ENCODE results near the gene ZNF536.

ZNF536 gene

DNA sequence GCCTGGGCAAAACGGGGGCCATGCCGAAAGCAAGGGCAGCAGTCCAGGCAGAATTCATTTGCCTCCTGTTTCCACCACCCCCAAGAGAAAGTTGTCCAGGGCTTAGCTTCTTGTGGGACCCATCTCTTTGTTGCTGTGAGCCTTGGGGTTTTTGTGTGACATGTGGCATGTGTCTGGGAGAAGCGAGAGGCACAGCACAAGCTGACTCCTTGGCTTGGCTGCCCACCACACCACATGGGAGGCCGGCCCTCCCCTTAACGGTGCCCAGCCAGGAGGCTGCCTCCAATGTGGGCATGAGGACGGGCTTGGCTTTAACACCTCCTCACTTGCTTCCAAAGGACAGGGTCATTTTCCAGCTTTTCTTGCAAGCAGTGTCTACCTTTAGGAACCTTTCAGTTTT, 81.6 kb downstream of the ZNF536 start:
- Histone ChIP-seq H3K9me3 (replicated peaks; ENCODE audit: insufficient read depth, low read length) (no peaks in the 10 kb centered on the region), H3K9me2 (replicated peaks; ENCODE audit: insufficient read depth, low read length) (no peaks in the 10 kb centered on the region), H4K20me1 (ENCODE audit: insufficient read depth, low read length) (no peaks in the 10 kb centered on the region), H3K27me3 (replicated peaks; ENCODE audit: insufficient read depth, low read length) (peaks cover 72% of the 10 kb centered on the region), H3K27ac (ENCODE audit: low read length) (no peak overlapping the region), H3K79me2 (ENCODE audit: low read length) (no peaks in the 10 kb centered on the region), H2AFZ (ENCODE audit: low read length) (no peak overlapping the region), H3F3A (ENCODE audit: insufficient read depth, low read length) (no peaks in the 10 kb centered on the region), H3K4me3 (ENCODE audit: low read length) (no peak overlapping the region), H3K9ac (ENCODE audit: low read length) (no peak overlapping the region), H3K4me2 (ENCODE audit: low read depth, low read length) (no peak overlapping the region), H3K4me1 (ENCODE audit: low read length) (no peaks in the 10 kb centered on the region), H3K36me3 (replicated peaks; ENCODE audit: insufficient read depth, low read length) (no peaks in the 10 kb centered on the region)
- no peak for DNase-seq
- no peak for TF ChIP-seq EZH2 (optimal IDR thresholded peaks at IDR 0.05; ENCODE audit: low read depth, low read length)
- no peak for TF ChIP-seq EZH2phosphoT487 (IDR thresholded peaks at IDR 0.05; ENCODE audit: low read length)
- TF ChIP-seq, protein P1, sequence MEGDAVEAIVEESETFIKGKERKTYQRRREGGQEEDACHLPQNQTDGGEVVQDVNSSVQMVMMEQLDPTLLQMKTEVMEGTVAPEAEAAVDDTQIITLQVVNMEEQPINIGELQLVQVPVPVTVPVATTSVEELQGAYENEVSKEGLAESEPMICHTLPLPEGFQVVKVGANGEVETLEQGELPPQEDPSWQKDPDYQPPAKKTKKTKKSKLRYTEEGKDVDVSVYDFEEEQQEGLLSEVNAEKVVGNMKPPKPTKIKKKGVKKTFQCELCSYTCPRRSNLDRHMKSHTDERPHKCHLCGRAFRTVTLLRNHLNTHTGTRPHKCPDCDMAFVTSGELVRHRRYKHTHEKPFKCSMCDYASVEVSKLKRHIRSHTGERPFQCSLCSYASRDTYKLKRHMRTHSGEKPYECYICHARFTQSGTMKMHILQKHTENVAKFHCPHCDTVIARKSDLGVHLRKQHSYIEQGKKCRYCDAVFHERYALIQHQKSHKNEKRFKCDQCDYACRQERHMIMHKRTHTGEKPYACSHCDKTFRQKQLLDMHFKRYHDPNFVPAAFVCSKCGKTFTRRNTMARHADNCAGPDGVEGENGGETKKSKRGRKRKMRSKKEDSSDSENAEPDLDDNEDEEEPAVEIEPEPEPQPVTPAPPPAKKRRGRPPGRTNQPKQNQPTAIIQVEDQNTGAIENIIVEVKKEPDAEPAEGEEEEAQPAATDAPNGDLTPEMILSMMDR (IDR thresholded peaks at IDR 0.05; ENCODE audit: low read length), result no peak

DNA sequence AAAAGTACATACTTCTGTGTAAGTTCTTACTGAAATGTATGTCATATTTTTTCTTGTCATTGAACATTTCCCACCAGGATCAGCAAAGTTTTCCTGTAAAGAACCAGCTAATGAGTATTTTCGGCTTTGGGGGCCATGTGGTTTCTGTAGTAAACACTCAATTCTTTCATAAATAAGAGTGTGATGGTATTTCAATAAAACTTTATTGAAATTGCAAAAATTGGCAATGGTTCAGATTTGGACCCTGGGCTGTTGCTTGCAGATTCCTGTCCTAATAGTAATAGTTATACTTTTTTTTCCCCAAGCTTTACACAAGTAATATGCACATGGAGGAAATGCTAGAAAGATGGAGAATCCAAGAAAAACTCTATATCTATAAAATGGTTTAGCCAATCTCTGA, 83.7 kb downstream of the ZNF536 start:
- H3K27me3 ChIP-seq (replicated peaks; ENCODE audit: insufficient read depth, low read length), result peaks cover 51% of the 10 kb centered on the region

DNA sequence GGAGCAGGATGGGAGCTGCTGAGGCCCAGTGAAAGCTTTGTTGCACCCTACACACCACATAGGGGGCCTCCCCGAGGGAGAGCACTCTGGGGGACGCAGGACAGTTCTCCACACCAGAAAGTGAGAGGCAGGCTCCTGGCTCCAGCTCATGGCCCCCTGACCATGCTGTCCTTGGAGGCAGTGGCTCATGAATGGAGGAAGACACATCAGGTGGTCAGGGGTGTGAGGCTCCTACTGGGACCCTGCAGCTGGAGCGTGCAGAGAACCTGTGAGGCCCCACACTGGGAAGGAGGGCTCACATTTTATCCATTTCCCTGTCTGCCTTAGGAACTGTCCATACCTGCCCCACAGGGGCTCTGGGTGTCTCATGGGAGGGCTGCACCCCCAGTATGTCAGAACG, 85.3 kb downstream of the ZNF536 start:
- TF ChIP-seq EZH2 (optimal IDR thresholded peaks at IDR 0.05; ENCODE audit: low read depth, low read length) (no peak), EZH2phosphoT487 (IDR thresholded peaks at IDR 0.05; ENCODE audit: low read length) (no peak)
- TF ChIP-seq, protein P1 (IDR thresholded peaks at IDR 0.05; ENCODE audit: low read length), result no peak
- Histone ChIP-seq H3K4me2 (ENCODE audit: low read depth, low read length) (no peak overlapping the region), H3K79me2 (ENCODE audit: low read length) (no peaks in the 10 kb centered on the region)

More for the DNA sequence above, 83.7 kb downstream of the ZNF536 start:
- no peaks in the 10 kb centered on the region for H3K9me2 ChIP-seq (replicated peaks; ENCODE audit: insufficient read depth, low read length)
- no peak overlapping the region for H3K4me3 ChIP-seq (ENCODE audit: low read length)
- DNase-seq, result no peak
- no peaks in the 10 kb centered on the region for H3K79me2 ChIP-seq (ENCODE audit: low read length)
- no peak overlapping the region for H3K4me2 ChIP-seq (ENCODE audit: low read depth, low read length)
- no peak overlapping the region for H3K27ac ChIP-seq (ENCODE audit: low read length)
- TF ChIP-seq EZH2phosphoT487 (IDR thresholded peaks at IDR 0.05; ENCODE audit: low read length) (no peak), EZH2 (optimal IDR thresholded peaks at IDR 0.05; ENCODE audit: low read depth, low read length) (no peak)
- TF ChIP-seq, protein P1 (IDR thresholded peaks at IDR 0.05; ENCODE audit: low read length), result no peak
- H2AFZ ChIP-seq (ENCODE audit: low read length), result no peak overlapping the region
- H3K36me3 ChIP-seq (replicated peaks; ENCODE audit: insufficient read depth, low read length), result no peaks in the 10 kb centered on the region
- no peaks in the 10 kb centered on the region for H4K20me1 ChIP-seq (ENCODE audit: insufficient read depth, low read length)
- H3K9me3 ChIP-seq (replicated peaks; ENCODE audit: insufficient read depth, low read length), result no peaks in the 10 kb centered on the region
- no peak overlapping the region for H3K9ac ChIP-seq (ENCODE audit: low read length)
- no peaks in the 10 kb centered on the region for H3K4me1 ChIP-seq (ENCODE audit: low read length)
- H3F3A ChIP-seq (ENCODE audit: insufficient read depth, low read length), result no peaks in the 10 kb centered on the region

More for the DNA sequence above, 85.3 kb downstream of the ZNF536 start:
- peaks cover 35% of the 10 kb centered on the region for H3K27me3 ChIP-seq (replicated peaks; ENCODE audit: insufficient read depth, low read length)
- no peaks in the 10 kb centered on the region for H3F3A ChIP-seq (ENCODE audit: insufficient read depth, low read length)
- no peak overlapping the region for H3K9ac ChIP-seq (ENCODE audit: low read length)
- H2AFZ ChIP-seq (ENCODE audit: low read length), result no peak overlapping the region
- H3K4me3 ChIP-seq (ENCODE audit: low read length), result no peak overlapping the region
- H3K4me1 ChIP-seq (ENCODE audit: low read length), result no peaks in the 10 kb centered on the region
- no peaks in the 10 kb centered on the region for H3K36me3 ChIP-seq (replicated peaks; ENCODE audit: insufficient read depth, low read length)
- no peak overlapping the region for H3K27ac ChIP-seq (ENCODE audit: low read length)
- no peak for DNase-seq
- no peaks in the 10 kb centered on the region for H3K9me3 ChIP-seq (replicated peaks; ENCODE audit: insufficient read depth, low read length)
- H4K20me1 ChIP-seq (ENCODE audit: insufficient read depth, low read length), result no peaks in the 10 kb centered on the region
- H3K9me2 ChIP-seq (replicated peaks; ENCODE audit: insufficient read depth, low read length), result no peaks in the 10 kb centered on the region
